Measurements from ENCODE around the gene TMEM263.

TMEM263 gene

GRCh38 chr12:106960443-106960842, 4.7 kb downstream of the TMEM263 start:
- Histone ChIP-seq H3K4me1 (ENCODE audit: insufficient read depth, low read length) (no peaks in the 10 kb centered on the region), H3K36me3 (ENCODE audit: insufficient read depth, low read length) (no peaks in the 10 kb centered on the region), H3K9ac (ENCODE audit: low read depth, low read length) (no peak overlapping the region), H3K9me3 (ENCODE audit: control insufficient read depth, insufficient read depth, low read length) (no peaks in the 10 kb centered on the region)

DNA sequence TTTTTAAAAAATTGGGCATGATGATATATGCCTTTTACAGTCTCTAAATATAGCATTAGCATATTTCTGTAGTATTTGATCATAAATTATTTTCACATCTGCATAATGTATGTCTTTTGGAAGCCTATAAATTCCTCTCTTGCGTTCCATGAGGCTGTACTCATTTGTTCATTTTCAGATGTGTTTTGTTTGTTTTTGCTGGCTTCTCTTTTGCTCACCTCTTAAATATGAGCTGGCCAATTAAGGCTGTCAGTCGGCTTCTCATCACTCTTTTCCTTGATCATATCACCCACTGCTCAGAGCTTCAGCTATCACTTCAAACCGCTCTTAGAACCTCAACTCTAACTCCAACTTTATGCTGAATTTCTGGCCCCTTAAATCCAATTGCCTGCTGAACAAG, 6.6 kb downstream of the TMEM263 start:
- Histone ChIP-seq H3K4me1 (ENCODE audit: insufficient read depth, low read length) (no peaks in the 10 kb centered on the region), H3K9me3 (ENCODE audit: control insufficient read depth, insufficient read depth, low read length) (no peaks in the 10 kb centered on the region), H3K9ac (ENCODE audit: low read depth, low read length) (no peak overlapping the region), H3K36me3 (ENCODE audit: insufficient read depth, low read length) (no peaks in the 10 kb centered on the region)

DNA sequence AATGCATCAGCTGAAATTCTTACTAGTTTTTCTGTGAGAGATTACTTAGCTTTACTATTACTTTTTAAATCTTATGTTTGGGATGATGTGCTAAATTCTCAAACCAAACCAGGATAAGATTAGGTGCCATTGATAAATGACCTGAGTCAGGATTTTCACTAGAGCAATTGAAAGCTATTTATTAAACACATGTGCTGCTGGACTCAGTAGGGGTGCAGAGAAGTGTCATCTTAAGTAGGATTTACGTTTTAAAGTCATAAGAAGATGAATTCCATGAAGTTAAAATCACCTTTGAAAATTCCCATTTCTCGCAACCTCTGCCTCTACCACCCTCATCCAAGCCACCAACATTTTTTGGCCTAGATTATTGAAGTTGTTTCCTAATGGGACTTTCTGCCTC, 8.8 kb downstream of the TMEM263 start:
- 0 out of 2 replicates have a peak, but pooled peaks cover 3% of the 10 kb centered on the region for H3K36me3 ChIP-seq (ENCODE audit: insufficient read depth, low read length)
- H3K9me3 ChIP-seq (ENCODE audit: control insufficient read depth, insufficient read depth, low read length): no peaks in the 10 kb centered on the region
- H3K9ac ChIP-seq (ENCODE audit: low read depth, low read length): no peak overlapping the region
- H3K4me1 ChIP-seq (ENCODE audit: insufficient read depth, low read length): no peaks in the 10 kb centered on the region

- Histone ChIP-seq H3K9me3 (ENCODE audit: control insufficient read depth, insufficient read depth, low read length) (no peaks in the 10 kb centered on the region), H3K9ac (ENCODE audit: low read depth, low read length) (no peak overlapping the region), H3K36me3 (ENCODE audit: insufficient read depth, low read length) (0 out of 2 replicates have a peak, but pooled peaks cover 3% of the 10 kb centered on the region), H3K4me1 (ENCODE audit: insufficient read depth, low read length) (no peaks in the 10 kb centered on the region)
Observed at GRCh38 chr12:106971065-106971464, 15.4 kb downstream of the TMEM263 start.

GRCh38 chr12:106973545-106973944, 17.8 kb downstream of the TMEM263 start:
- no peaks in the 10 kb centered on the region for H3K9me3 ChIP-seq (ENCODE audit: control insufficient read depth, insufficient read depth, low read length)
- H3K9ac ChIP-seq (ENCODE audit: low read depth, low read length): no peak overlapping the region
- H3K36me3 ChIP-seq (ENCODE audit: insufficient read depth, low read length): no peaks in the 10 kb centered on the region
- H3K4me1 ChIP-seq (ENCODE audit: insufficient read depth, low read length): no peaks in the 10 kb centered on the region

DNA sequence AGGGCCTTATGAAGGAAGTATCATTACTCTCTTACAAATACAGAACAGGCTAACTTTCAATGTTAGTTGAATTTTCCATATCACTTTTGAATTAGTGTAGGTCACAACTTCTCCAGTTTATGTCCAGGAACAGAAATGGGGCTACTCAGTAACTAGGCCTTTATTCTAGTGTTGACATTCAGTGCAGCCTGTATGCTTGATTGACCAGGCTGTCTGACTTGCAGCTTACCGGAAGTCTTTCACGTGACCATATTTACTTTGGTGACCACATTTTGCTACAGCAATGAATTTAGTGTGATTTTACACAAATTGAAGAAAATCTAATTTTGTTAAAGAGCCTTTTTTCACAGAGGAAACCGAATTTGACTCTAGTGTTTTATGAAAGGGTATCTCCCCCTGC, 18.8 kb downstream of the TMEM263 start:
- Histone ChIP-seq H3K4me1 (ENCODE audit: insufficient read depth, low read length) (no peaks in the 10 kb centered on the region), H3K9me3 (ENCODE audit: control insufficient read depth, insufficient read depth, low read length) (no peaks in the 10 kb centered on the region), H3K9ac (ENCODE audit: low read depth, low read length) (no peak overlapping the region), H3K36me3 (ENCODE audit: insufficient read depth, low read length) (no peaks in the 10 kb centered on the region)

DNA sequence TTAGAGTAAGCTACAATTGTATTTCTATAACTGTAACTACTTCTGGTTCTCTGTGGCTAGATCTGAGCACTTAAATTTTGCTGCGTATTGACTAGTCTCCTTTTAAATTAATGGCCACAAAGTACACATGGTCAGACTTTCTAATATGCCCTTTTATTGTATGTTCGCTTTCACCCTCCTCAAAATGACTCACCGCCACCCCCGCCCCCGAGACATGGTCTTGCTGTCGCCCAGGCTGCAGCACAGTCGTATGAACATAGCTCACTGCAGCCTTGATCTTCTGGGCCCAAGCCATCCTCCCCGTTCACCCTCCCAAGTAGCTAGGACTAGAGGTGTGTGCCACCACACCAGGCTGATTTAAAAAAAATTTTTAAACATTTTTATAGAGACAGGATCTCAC, 19.4 kb downstream of the TMEM263 start:
- H3K9ac ChIP-seq (ENCODE audit: low read depth, low read length): no peak overlapping the region

GRCh38 chr12:106975993-106976658, 20.4 kb downstream of the TMEM263 start:
- no peaks in the 10 kb centered on the region for H3K36me3 ChIP-seq (ENCODE audit: insufficient read depth, low read length)
- H3K4me1 ChIP-seq (ENCODE audit: insufficient read depth, low read length): no peaks in the 10 kb centered on the region
- H3K9ac ChIP-seq (ENCODE audit: low read depth, low read length): no peak overlapping the region
- no peaks in the 10 kb centered on the region for H3K9me3 ChIP-seq (ENCODE audit: control insufficient read depth, insufficient read depth, low read length)

More for the DNA sequence above, 19.4 kb downstream of the TMEM263 start:
- no peaks in the 10 kb centered on the region for H3K9me3 ChIP-seq (ENCODE audit: control insufficient read depth, insufficient read depth, low read length)
- no peaks in the 10 kb centered on the region for H3K4me1 ChIP-seq (ENCODE audit: insufficient read depth, low read length)
- H3K36me3 ChIP-seq (ENCODE audit: insufficient read depth, low read length): no peaks in the 10 kb centered on the region

DNA sequence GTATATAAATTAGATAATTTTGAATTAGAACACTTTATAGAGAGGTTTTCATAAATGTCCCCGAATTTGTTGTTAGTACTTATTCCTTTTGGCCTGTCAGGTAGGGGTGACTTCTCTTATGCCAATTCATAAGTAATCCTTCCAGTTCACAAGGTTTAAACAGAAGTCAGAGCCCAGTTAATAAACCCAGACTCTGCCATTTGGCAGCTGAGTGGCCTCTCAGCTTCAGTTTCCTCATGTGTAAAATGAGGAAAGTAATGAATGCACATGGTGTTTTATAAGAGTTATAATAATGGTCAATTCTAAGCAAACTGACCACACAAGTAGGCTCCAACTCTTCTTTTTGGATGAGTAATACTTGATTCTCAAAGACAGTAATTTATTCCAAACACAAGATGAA, 21.0 kb downstream of the TMEM263 start:
- Histone ChIP-seq H3K4me1 (ENCODE audit: insufficient read depth, low read length) (no peaks in the 10 kb centered on the region), H3K36me3 (ENCODE audit: insufficient read depth, low read length) (no peaks in the 10 kb centered on the region), H3K9ac (ENCODE audit: low read depth, low read length) (no peak overlapping the region)

GRCh38 chr12:106978035-106978800, 22.5 kb downstream of the TMEM263 start:
- H3K36me3 ChIP-seq (ENCODE audit: insufficient read depth, low read length): no peaks in the 10 kb centered on the region
- H3K9ac ChIP-seq (ENCODE audit: low read depth, low read length): no peak overlapping the region
- H3K9me3 ChIP-seq (ENCODE audit: control insufficient read depth, insufficient read depth, low read length): no peaks in the 10 kb centered on the region
- no peaks in the 10 kb centered on the region for H3K4me1 ChIP-seq (ENCODE audit: insufficient read depth, low read length)

More for the DNA sequence above, 21.0 kb downstream of the TMEM263 start:
- no peaks in the 10 kb centered on the region for H3K9me3 ChIP-seq (ENCODE audit: control insufficient read depth, insufficient read depth, low read length)

- Histone ChIP-seq H3K4me1 (ENCODE audit: insufficient read depth, low read length) (0 out of 2 replicates have a peak, but pooled peaks cover 3% of the 10 kb centered on the region), H3K9me3 (ENCODE audit: control insufficient read depth, insufficient read depth, low read length) (no peaks in the 10 kb centered on the region), H3K9ac (ENCODE audit: low read depth, low read length) (no peak overlapping the region), H3K36me3 (ENCODE audit: insufficient read depth, low read length) (no peaks in the 10 kb centered on the region)
Observed at GRCh38 chr12:106980944-106981343, 25.2 kb downstream of the TMEM263 start.

- no peaks in the 10 kb centered on the region for H3K9me3 ChIP-seq (ENCODE audit: control insufficient read depth, insufficient read depth, low read length)
- H3K4me1 ChIP-seq (ENCODE audit: insufficient read depth, low read length): 0 out of 2 replicates have a peak, but pooled peaks cover 5% of the 10 kb centered on the region
- no peak overlapping the region for H3K9ac ChIP-seq (ENCODE audit: low read depth, low read length)
- H3K36me3 ChIP-seq (ENCODE audit: insufficient read depth, low read length): no peaks in the 10 kb centered on the region
Observed at GRCh38 chr12:106981788-106982187, 26.1 kb downstream of the TMEM263 start.

DNA sequence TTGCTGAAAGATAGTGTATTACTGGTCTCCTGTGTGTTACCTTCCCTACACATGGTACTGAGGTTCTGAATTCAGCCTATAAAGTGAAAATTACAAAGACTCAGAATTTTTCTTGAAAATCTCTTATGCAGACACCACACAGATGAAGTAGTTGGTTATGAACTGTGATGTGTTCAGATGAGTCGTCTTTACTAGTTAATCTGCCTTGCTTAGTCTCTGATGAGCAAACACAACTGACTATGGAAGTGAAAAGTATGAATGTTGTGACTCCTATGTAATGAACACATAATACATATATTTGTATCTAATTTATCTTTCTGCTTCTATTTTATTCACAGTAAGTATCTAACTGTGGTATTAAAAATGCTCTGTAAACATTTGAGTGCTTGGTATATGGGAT, 26.5 kb downstream of the TMEM263 start:
- H3K9ac ChIP-seq (ENCODE audit: low read depth, low read length): no peak overlapping the region

DNA sequence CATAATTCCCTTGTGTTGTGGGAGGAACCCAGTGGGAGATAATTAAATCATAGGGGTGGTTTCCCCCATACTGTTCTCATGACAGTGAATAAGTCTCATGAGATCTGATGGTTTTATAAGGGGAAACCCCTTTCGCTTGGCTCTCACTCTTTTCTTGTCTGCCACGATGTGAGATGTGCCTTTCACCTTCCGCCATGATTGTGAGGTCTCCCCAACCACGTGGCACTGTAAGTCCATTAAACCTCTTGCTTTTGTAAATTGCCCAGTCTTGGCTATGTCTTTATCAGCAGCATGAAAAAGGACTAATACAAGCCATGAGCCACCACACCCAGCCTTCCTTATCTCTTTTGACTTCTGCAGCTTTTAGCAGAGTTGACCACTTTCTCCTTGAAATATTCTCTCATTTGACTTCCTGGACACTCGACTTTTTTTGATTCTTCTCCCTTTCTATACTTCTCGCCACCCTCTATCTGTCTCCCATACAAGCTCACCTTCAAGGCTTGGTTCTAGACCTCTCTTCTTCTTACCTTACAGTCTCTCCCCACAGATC, 29.0 kb downstream of the TMEM263 start:
- peaks cover 11% of the 10 kb centered on the region; the same call in 1 of the 2 replicates for H3K4me1 ChIP-seq (ENCODE audit: insufficient read depth, low read length)
- no peaks in the 10 kb centered on the region for H3K36me3 ChIP-seq (ENCODE audit: insufficient read depth, low read length)
- no peaks in the 10 kb centered on the region for H3K9me3 ChIP-seq (ENCODE audit: control insufficient read depth, insufficient read depth, low read length)
- no peak overlapping the region for H3K9ac ChIP-seq (ENCODE audit: low read depth, low read length)

More for the DNA sequence above, 26.5 kb downstream of the TMEM263 start:
- Histone ChIP-seq H3K36me3 (ENCODE audit: insufficient read depth, low read length) (no peaks in the 10 kb centered on the region), H3K9me3 (ENCODE audit: control insufficient read depth, insufficient read depth, low read length) (no peaks in the 10 kb centered on the region), H3K4me1 (ENCODE audit: insufficient read depth, low read length) (0 out of 2 replicates have a peak, but pooled peaks cover 5% of the 10 kb centered on the region)

GRCh38 chr12:106985479-106985878, 29.8 kb downstream of the TMEM263 start:
- no peak overlapping the region for H3K9ac ChIP-seq (ENCODE audit: low read depth, low read length)
- no peaks in the 10 kb centered on the region for H3K9me3 ChIP-seq (ENCODE audit: control insufficient read depth, insufficient read depth, low read length)
- no peaks in the 10 kb centered on the region for H3K36me3 ChIP-seq (ENCODE audit: insufficient read depth, low read length)
- peaks cover 11% of the 10 kb centered on the region; the same call in 1 of the 2 replicates for H3K4me1 ChIP-seq (ENCODE audit: insufficient read depth, low read length)
